HG03139 (cell line): ENCODE results near the gene EVX2.

Experiments used
- ATAC-seq: cut with Tn5 transposase; IDR thresholded peaks from one replicate; pipeline ENCODE4 v1.9.1; 2021; ENCODE audit not compliant: unreplicated experiment

The EVX2 gene

DNA sequence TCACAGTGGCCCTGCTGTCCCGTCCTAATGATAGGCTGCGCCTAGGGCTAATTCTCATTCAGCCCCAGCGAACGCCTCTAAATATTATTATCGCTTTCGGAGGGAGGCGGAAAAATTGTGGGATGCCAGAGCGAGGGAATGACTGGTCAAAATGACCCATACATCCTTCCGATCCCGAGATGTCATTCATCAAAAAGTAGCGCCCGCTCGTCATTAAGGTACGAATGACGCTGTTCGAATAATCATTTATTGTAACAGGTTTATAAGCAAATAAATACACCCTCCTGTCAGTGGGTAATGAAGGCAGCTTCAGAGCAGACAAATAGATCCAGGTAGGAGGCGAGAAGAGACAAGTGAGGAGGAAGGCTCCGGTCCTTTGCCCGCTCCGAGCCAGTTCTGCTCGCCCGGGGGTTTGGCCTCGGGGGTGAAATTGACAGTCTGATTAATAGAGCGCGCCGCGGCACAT is at the start of gene EVX2:
TSS of gene EVX2 (minus strand) at position 167 of the 466 bp plus-strand sequence. CDS start 186 bp downstream, outside the sequence.
- ATAC-seq, result no peak

DNA sequence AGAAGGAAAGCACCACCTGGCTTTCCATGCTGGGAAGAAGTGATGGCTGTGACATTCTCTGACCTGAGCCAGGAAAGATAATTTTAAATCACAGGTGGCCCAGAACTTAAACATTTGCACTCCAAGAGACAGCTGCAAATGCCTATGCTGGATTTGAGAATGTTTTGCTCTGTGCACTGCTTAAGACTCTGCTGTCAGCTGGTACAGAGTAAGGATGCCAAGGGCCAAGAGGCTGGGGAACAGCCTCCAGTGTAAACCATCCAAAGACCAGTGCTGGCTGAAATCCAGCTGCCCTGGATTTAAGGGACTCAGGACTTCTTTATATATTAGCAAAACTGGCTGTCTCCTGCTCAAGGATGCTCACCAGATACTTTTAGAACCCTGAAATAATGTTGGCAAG is 49.6 kb upstream of the EVX2 start:
- no peak for ATAC-seq

DNA sequence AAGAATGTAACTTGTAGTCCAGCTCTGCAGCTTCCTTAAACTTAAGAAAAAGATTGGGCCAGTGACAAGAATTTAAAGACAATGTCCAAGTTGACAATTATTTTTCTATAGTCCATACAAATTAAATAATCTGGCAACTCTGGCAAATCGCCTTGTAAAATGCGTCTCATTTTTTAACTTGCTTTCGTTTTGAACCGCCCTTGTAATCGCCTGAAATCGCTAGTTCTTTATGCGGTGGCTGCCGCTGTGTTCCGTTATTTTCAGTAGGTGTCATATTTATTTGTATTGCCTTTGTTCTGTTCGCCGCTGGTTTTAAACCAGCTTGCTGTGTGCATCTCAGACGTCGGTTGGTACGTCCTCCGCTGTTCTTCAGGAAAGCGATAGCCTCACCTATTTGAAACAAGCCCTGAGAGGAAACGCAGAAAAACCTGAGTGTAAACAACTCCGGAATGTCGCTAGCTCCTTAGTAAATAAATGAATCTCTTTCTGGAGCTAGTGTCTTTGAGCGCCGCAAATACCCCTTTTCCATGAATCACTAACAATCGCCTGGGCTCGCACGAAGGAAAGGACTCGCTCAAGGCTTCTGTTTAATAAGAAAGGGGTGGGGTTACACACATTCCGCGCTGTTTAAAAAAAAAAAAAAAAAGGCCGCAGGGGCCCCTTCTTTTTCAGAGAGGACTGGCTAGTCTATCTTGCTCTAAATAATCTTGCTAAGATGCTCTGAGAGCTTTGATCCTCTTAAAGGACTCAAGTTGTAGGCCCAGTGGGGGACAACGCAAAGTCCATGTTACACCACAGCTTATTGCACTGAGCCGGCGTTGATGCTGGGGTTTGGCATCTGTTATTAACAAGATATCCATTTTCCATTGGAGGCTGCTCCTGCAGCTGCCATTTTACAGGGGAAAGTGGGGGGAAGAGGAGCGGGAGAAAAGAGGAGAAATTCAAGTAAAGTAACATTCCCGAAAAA is 48.7 kb upstream of the EVX2 start:
- ATAC-seq, result no peak

DNA sequence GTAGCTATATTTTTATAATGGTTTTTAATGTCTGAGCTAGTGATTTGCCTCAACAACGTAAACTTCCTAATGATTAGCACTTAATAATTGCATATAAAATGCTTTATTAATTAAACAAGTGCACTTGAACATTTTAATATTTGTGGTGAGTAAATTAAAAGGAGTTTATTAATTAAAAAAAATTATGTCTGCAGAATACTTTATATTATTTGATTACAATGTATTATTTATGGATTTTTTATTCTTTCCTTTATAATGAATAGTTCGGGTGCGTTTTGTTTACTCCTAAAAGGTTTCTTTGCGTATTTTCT is 48.0 kb upstream of the EVX2 start:
- ATAC-seq, result no peak

DNA sequence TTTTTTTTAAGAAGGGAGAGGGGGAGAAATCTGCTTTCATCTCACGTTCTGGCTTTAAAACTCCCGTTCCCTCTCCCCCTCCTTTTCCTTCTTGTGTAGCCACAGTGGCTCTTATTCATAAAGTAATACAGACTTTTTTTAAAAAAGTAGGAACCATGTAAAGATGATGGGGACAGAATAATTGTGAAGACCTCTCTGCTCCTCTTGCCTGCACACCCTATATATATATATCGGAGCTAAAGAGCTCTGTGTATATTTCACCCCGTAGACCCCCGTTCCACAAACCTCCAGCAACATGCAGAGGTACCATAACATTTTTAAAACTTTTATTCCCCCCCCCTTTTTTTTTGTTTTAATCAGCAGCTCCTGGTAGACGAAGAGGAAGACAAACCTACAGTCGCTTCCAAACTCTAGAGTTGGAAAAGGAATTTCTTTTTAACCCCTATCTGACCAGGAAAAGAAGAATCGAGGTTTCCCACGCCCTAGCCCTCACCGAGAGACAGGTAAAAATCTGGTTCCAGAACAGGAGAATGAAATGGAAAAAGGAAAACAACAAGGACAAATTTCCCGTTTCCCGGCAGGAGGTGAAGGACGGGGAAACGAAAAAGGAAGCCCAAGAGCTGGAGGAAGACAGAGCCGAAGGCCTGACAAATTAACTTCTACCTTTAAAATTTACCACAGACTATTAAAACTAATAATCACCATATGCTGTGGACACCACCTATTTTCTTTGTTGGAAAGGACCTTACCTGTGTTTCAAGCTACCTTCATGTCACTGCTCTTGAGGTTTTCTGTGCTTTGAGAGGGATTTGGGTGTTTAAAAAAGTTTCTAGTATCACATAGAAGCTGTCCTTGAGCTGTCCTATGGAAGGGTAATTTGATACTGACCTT is 47.4 kb upstream of the EVX2 start:
- ATAC-seq, result no peak

DNA sequence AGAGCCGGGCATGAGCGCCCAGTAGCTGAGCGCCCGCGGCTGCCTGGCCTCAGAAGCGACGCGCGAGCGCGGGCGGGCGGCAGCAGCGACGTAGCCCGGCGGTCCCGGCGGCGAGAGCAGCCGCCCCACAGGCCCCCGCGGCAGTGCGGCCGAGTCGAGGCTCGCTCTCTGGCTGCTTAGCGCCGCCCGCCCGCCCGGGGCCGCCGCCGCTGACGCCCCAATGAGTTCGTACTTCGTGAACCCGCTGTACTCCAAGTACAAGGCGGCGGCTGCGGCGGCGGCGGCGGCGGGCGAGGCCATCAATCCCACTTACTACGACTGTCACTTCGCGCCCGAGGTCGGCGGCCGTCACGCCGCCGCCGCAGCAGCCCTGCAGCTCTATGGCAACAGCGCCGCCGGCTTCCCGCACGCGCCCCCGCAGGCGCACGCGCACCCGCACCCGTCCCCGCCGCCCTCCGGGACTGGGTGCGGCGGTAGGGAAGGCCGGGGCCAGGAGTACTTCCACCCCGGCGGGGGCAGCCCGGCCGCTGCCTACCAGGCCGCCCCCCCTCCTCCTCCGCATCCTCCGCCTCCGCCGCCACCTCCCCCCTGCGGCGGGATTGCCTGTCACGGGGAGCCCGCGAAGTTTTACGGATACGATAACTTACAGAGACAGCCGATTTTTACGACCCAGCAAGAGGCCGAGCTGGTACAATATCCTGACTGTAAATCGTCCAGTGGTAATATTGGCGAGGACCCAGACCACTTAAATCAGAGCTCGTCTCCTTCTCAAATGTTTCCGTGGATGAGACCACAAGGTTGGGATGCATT is 46.6 kb upstream of the EVX2 start:
- ATAC-seq, result no peak

DNA sequence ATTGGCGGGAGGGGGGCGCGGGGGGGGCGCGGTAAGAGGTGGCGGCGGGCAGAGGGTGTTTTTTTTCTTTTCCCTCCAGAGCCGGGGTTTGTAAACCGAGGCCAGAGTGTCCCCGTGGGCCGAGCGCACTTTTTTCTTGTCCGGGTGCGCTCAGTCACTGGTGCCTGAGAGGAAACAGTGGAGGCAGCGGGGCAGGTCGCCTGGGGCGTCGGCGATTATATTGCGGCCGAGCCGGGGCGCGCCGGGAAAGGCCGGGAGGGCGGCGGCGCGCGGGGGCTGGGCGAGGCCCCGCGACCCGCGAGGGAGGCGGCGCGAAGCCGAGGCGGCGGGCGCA is 46.0 kb upstream of the EVX2 start:
- no peak for ATAC-seq

DNA sequence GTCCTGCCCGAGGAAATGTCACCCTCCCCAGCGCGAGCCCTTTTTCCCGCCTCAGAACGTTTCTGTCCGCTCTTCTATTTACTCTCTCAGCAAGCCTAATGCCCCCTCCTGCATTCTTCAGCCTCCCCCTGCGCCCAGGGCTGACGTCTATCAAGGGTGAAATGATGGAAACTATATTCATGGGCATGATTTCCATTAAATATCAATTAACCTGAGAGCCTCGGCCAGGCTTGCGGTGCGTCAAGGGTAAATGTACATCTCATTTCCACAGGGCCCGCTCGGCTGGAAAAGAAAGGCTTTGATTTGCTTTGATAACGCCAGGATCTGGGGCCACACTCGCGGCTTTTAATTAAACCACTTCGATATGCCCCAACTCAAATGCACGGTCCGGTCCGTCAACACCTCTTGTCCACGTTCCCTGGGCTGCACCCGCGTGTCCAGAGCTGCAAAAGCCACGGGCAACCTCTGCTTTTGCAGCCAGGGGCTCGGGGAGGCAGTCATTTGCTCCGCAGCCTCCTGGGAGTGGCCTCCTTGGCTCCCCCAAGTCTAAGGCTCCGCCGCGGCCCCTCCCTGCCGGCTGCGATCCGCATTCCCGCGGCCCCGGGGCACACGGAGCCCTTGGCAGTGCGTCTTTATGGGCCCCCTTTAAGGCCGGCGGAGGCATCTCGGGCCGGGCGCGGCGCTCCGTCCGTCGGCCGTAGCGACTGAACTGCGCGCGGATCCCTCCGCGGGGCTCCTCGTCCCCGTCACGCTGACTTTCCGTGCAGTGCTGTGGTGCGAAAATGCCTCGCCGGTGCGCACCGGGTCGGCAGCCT is 45.4 kb upstream of the EVX2 start, which contains the start of gene HOXD8:
TSS of gene HOXD8 (plus strand) at position 724 of the 815 bp plus-strand sequence. CDS start 662 bp downstream, outside the sequence.
- no peak for ATAC-seq

DNA sequence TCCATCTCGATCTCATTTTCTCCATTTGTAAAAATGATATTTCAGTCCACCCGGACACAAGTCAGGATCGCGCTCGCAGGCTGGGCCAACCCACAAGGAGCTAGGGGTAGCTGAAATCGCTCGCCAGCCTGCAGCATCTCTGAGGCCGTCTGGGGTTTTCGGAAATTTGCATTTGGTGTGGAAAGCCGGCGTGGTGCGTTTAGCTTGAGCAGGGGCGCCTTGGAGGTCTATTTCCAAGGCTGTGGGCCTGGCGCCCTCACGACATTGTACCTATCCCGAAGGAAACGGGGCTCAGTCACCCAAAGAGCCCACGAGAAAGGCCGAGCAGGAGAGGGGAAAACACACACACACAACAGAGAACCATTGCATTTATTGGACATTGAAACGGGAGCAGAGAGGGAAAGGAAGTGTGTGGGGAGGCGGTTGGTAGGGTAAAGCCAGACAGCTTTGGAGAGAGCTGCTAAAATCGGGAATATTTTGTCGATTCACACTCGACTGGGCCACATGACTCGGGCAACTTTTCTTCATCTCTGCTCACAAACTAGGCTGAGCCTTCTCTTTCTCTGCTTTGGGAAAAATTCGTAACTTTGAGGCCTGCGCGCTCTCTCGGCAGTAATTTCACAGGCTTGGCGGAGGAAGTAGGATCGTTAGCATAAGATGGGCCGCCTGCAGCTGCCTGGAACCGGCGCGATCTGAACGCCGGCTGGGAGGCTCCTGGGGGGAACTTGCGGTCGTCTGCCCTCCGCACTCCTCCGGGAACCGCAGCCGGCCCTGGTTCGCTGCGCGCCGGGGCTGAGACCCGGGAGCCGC is 44.6 kb upstream of the EVX2 start:
- no peak for ATAC-seq

DNA sequence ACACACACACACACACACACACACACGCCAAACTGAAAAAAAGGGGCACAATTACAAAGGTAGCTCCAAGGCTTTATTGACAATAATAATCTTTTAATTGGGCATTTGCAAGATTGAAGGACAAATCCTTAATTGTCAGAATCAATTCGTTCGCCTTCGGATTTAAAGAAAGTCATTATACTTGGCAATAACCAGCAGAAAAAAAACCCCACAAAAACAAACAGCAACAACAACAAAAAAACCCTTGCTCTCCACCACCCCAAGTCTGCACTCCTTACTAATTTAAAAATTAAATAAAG is 44.0 kb upstream of the EVX2 start:
- ATAC-seq, result no peak

DNA sequence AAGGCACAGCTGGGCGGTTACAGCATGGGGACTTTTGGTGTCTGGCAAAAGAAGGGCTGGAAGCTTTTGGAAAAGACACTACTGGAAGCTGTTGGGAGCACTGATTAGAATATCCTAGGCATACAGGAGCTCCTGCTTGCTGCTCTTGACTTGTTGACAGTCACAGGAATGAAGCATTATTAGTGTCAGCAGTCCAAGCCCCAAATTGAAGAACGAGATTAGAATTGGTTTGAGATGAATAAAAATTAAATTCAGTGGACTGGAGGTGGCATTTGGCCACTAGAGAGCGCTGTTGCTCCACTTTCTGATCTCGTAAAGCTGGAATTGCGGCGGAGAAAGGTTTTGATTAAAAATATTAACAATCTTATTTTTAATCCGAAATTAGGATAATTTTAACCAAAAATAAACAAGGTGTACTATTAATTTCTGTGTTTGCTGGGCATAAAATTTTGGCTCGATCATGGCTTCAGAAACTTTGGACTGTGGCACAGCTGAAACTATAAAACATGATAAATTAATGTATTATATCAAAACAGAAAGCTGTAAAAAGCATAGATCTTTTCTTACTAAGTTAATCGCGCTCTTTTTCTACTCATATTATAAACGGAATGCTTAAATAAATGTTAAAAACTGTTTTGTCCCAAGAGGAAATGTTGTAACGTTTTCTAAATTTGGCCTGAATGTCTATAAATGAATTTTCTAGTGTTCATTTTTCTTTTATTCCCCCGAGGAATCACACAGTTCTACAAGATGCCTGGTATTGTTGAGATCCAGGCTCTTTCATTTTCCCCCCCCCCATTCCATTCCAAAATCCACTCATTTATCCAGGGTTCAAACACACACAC is 43.4 kb upstream of the EVX2 start:
- no peak for ATAC-seq

DNA sequence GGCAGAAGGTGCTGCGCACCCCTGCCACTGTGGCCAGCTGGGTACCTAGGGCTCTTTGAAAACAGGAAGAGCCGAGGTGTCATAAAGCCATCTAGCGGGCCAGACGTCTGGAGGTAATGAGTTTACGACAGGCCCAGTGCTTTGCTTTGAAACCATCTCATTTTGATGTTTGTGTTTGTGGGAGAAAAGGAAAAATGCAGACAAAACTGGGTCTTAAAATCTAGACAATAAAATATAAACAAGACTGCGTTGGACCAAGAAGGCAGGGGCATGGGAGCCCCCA is 42.0 kb upstream of the EVX2 start:
- no peak for ATAC-seq

DNA sequence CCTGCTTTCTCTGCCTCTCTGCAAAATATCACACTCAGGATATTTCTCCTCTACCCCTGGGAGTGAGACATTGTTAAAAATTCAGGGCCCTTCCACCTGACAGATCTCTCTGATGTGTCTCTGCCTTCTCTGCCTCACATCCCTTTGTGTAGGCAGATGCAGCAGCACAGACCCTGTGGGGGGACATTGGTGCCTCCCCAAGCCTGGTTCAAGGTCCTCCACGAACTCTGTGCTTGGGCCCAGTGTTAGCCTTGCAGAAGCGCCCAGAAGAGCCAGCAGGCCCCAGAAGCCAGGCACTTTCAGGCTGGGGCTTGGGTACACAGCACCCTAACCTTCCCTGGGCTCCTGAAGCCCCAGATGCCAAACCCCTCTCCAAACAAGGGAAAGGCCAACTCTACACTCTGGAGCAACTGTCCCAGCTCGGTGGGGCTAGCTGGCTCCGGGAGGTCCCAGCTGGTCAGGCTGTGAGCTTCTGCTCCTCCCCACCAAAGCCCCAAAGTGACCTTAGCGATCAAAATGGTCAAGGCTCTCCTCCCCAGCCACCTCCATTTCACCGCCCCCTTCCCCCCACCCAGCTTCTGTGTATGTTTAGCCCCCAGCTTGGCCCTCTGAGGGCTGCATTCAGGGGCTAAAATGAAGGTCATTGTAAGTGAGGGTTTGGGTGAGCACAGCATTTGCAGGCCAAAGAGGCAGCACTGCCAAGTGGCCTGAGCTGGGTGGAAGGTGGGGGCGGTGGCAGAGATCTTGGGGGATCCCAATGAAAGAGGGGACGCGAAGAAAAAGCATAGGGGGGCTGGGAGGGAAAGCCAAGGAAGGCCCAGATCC is 41.4 kb upstream of the EVX2 start:
- no peak for ATAC-seq

DNA sequence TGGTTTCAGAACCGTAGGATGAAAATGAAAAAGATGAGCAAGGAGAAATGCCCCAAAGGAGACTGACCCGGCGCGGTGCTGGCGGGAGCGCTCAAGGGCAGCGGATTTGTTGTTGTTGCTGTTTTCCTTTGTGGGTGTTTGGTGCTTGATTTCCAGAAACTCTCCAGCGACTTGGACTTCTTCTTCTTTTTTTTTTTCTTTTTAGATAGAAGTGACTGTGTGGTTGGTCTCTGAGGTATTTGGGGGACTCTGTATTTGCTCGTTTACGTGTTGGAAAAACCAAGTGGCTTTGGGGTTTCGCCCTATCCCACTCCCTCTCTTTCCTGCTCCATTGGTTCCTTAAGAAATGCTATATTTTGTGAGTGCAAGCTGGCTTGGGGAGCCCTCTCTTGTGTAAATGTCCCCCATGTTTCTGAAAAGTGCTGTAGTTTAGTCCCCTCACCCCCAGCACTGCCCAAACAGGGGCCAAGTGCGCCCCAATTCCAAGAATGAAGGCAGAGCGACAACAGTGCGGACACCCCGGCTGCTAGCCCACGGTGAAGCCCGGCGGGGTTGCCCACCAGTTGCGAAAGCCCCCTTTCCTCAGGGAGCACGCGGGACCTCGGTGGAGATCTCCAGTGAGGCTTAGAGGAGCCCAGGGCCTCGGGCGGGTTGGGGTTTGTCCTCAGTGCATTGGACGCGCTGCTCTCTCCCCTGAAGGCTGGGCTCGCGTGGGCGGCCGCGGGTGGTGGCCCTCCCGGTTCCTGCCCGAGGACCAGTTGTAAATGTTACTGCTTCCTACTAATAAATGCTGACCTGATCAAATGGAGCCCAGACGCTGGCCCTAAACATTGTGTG is 40.6 kb upstream of the EVX2 start:
- ATAC-seq, result no peak

DNA sequence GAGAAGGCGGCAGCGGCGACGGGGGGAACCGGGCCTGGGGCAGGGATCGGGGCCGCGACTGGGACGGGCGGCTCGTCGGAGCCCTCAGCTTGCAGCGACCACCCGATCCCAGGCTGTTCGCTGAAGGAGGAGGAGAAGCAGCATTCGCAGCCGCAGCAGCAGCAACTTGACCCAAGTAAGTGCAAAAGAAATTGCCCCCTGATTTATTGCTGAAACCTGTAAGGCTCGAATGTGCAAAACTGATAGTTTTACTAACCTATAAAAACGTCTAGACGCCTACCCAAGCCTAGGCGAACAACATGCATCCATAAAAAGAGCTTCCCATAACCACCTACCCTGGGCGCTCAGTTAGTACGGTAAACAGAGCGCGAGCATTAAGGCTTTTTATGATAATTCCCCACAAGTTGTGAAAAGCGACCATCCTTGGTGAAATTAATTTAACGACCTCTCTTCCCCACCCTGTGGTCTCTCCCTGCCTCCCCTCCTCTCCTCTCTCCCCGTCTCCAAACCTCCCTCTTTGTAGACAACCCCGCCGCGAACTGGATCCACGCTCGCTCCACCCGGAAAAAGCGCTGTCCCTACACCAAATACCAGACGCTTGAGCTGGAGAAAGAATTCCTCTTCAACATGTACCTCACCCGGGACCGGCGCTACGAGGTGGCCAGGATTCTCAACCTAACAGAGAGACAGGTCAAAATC is 39.8 kb upstream of the EVX2 start:
- ATAC-seq, result no peak

DNA sequence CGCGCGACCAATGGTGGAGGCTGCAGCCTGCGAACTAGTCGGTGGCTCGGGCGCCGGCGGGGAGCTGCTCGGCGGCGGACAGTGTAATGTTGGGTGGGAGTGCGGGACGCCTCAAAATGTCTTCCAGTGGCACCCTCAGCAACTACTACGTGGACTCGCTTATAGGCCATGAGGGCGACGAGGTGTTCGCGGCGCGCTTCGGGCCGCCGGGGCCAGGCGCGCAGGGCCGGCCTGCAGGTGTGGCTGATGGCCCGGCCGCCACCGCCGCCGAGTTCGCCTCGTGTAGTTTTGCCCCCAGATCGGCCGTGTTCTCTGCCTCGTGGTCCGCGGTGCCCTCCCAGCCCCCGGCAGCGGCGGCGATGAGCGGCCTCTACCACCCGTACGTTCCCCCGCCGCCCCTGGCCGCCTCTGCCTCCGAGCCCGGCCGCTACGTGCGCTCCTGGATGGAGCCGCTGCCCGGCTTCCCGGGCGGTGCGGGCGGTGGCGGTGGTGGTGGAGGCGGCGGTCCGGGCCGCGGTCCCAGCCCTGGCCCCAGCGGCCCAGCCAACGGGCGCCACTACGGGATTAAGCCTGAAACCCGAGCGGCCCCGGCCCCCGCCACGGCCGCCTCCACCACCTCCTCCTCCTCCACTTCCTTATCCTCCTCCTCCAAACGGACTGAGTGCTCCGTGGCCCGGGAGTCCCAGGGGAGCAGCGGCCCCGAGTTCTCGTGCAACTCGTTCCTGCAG is 39.1 kb upstream of the EVX2 start, which contains the start of gene HOXD9:
TSS of gene HOXD9 (plus strand) at position 37 of the 728 bp plus-strand sequence. CDS start at position 87, 50 bp downstream.
- ATAC-seq, result no peak
